HepG2 (cell line): ENCODE data around the gene FGF4. TPM values are rescaled to one million over a fixed set of nuclear protein-coding genes. Genes with fewer than 3 reads are reported as not detected.

ENCODE experiments used
- ATAC-seq: fragments of 200-7000 bp; cut with Tn5 transposase; 3 replicates; pipeline ENCODE4 v1.9.1; 2020; ENCODE audit warnings: mild to moderate bottlenecking, moderate library complexity
- BruUV-seq: library from RNA; stranded (reverse); fragments of 400-500 nt; replicated peaks from 2 replicates; lab custom pipeline; 2021; lab: Mats Ljungman, UMichigan
- CTCF ChIA-PET: fragments of 300-600 bp; formaldehyde crosslinking; extraction: SDS; loops from one replicate; lab custom pipeline; 2021; ENCODE audit warnings: low total read pairs, inconsistent platforms, low intra/inter-chr PET ratio; lab: Yijun Ruan, JAX
- POLR2A ChIA-PET: fragments of 350-600 bp; sonication (Branson Sonifier 250); formaldehyde crosslinking; loops from one replicate; lab custom pipeline; 2020; ENCODE audit warnings: antibody characterized with exemption, inconsistent platforms; lab: Yijun Ruan, JAX
- DNase-seq: peaks from one replicate; pipeline ENCODE4 v3.0.0-alpha.2; 2015; ENCODE audit warnings: low spot score
- FAIRE-seq: peaks from 3 replicates; lab custom pipeline; 2011; peaks lifted over from hg19 to GRCh38; lab: Jason Lieb, UNC
- H2AFZ ChIP-seq: one replicate; pipeline ENCODE4 v1.6.1; 2011; ENCODE audit warnings: low read length, inconsistent platforms
- H3K27ac ChIP-seq: fragments of 300-600 bp; 3 replicates; pipeline ENCODE4 v1.8.0; 2011; ENCODE audit warnings: mixed run types, mild to moderate bottlenecking, mixed read lengths, low read length, inconsistent platforms; ENCODE audit not compliant: insufficient read depth; ENCODE audit errors: extremely low read length
- H3K27me3 ChIP-seq, 2 experiments: fragments of 200-600 bp in 1 of 2; 2 replicates in 1 of 2; 3 replicates in 1 of 2; pipeline versions ENCODE4 v1.6.0 to v1.8.0; 2011; ENCODE audit warnings: low read length in 2 of 2, mild to moderate bottlenecking in 2 of 2, moderate library complexity in 2 of 2, inconsistent platforms in 1 of 2; ENCODE audit not compliant: insufficient read depth in 2 of 2, control insufficient read depth in 1 of 2
- H3K36me3 ChIP-seq, 2 experiments: fragments of 200-600 bp in 1 of 2; replicated peaks in 1 of 2; 2 replicates in 1 of 2; 3 replicates in 1 of 2; pipeline versions ENCODE4 v1.5.1 to v1.8.0; 2011; ENCODE audit warnings: low read length in 2 of 2, inconsistent platforms in 1 of 2; ENCODE audit not compliant: insufficient read depth in 2 of 2, control insufficient read depth in 1 of 2
- H3K4me1 ChIP-seq: 2 replicates; pipeline ENCODE4 v1.5.1; 2012; ENCODE audit warnings: low read length, inconsistent platforms; ENCODE audit not compliant: insufficient read depth
- H3K4me2 ChIP-seq: 2 replicates; pipeline ENCODE4 v1.6.0; 2011; ENCODE audit warnings: low read depth, low read length, inconsistent platforms
- H3K4me3 ChIP-seq, 3 experiments: fragments of 200-600 bp in 1 of 3; sonication (generic), shearing (Covaris generic) in 1 of 3; replicated peaks in 1 of 3; 2 replicates each; pipeline ENCODE4 v1.5.1; 2011 to 2016; ENCODE audit warnings: low read length in 3 of 3, inconsistent platforms in 2 of 3, low read depth in 2 of 3, mild to moderate bottlenecking in 2 of 3, control low read depth in 1 of 3, mixed read lengths in 1 of 3; ENCODE audit not compliant: insufficient read depth in 1 of 3
- H3K79me2 ChIP-seq: one replicate; pipeline ENCODE4 v1.6.1; 2011; ENCODE audit warnings: low read length, inconsistent platforms; ENCODE audit not compliant: insufficient read depth
- H3K9ac ChIP-seq: 2 replicates; pipeline ENCODE4 v1.6.0; 2011; ENCODE audit warnings: mild to moderate bottlenecking, low read depth, low read length, inconsistent platforms; ENCODE audit not compliant: insufficient read depth
- H3K9me3 ChIP-seq: 2 replicates; pipeline ENCODE4 v1.5.1; 2012; ENCODE audit warnings: mild to moderate bottlenecking, low read length
- H4K20me1 ChIP-seq: 2 replicates; pipeline ENCODE4 v1.6.0; 2011; ENCODE audit warnings: inconsistent platforms, mild to moderate bottlenecking, low read length, moderate library complexity; ENCODE audit not compliant: insufficient read depth
- BRCA1 ChIP-seq: sonication (generic); formaldehyde crosslinking; IDR thresholded peaks from 2 replicates; pipeline ENCODE4 v1.4.0; 2020; ENCODE audit warnings: missing genetic modification reagents
- ELF1 ChIP-seq: sonication (generic); formaldehyde crosslinking; IDR thresholded peaks from 2 replicates; pipeline ENCODE4 v1.4.0; 2020; ENCODE audit warnings: missing genetic modification reagents
- ETV5 ChIP-seq: IDR thresholded peaks from 2 replicates; pipeline ENCODE4 v1.6.1; 2018; ENCODE audit warnings: missing biosample characterization, missing genetic modification reagents, inconsistent platforms, borderline replicate concordance
- HOMEZ ChIP-seq: IDR thresholded peaks from 2 replicates; pipeline ENCODE4 v1.6.1; 2016; ENCODE audit warnings: low read depth
- IRF1 ChIP-seq: sonication (generic); formaldehyde crosslinking; IDR thresholded peaks from 2 replicates; pipeline ENCODE4 v1.4.0; 2020; ENCODE audit warnings: low read depth, mild to moderate bottlenecking, missing genetic modification reagents
- MATR3 ChIP-seq: sonication (generic); formaldehyde crosslinking; IDR thresholded peaks from 2 replicates; pipeline ENCODE4 v1.4.0; 2020; ENCODE audit warnings: missing genetic modification reagents
- TMF1 ChIP-seq: sonication (generic); formaldehyde crosslinking; IDR thresholded peaks from 2 replicates; pipeline ENCODE4 v1.8.1; 2022; ENCODE audit warnings: low read depth, missing genetic modification reagents
- ZFAT ChIP-seq: sonication (generic); formaldehyde crosslinking; conservative IDR thresholded peaks from 2 replicates; pipeline ENCODE4 v1.8.1; 2023; ENCODE audit warnings: missing genetic modification reagents, inconsistent platforms
- ZFX ChIP-seq: sonication (generic); formaldehyde crosslinking; IDR thresholded peaks from 2 replicates; pipeline ENCODE4 v1.4.0; 2020; ENCODE audit warnings: mild to moderate bottlenecking, low read depth, missing genetic modification reagents, moderate library complexity
- ZNF570 ChIP-seq: sonication (generic); formaldehyde crosslinking; IDR thresholded peaks from 2 replicates; pipeline ENCODE4 v1.4.0; 2020; ENCODE audit warnings: mild to moderate bottlenecking, missing genetic modification reagents, borderline replicate concordance
- ZNF660 ChIP-seq: sonication (generic); formaldehyde crosslinking; IDR thresholded peaks from 2 replicates; pipeline ENCODE4 v1.5.1; 2020; ENCODE audit warnings: mild to moderate bottlenecking, low read depth, missing genetic modification reagents, borderline replicate concordance
- ZNF746 ChIP-seq: sonication (generic); formaldehyde crosslinking; IDR thresholded peaks from 2 replicates; pipeline ENCODE4 v1.8.0; 2022; ENCODE audit warnings: mild to moderate bottlenecking, missing genetic modification reagents
- ZNF792 ChIP-seq: IDR thresholded peaks from 2 replicates; pipeline ENCODE4 v1.6.1; 2016
- ZNF850 ChIP-seq: sonication (generic); formaldehyde crosslinking; conservative IDR thresholded peaks from 2 replicates; pipeline ENCODE4 v1.9.0; 2021; ENCODE audit warnings: mild to moderate bottlenecking, missing genetic modification reagents
- WGBS: methylation state at CpG from one replicate; pipeline ENCODE4 v1.1.6; 2017; ENCODE audit warnings: low lambda C conversion rate; 5-methylcytosine and 5-hydroxymethylcytosine counted together
- in situ Hi-C: cut with HindIII; loops from 2 replicates; pipeline ENCODE4 v1.10.0; 2017; ENCODE audit warnings: low pct_unique_long_range_greater_than_20kb; ENCODE audit not compliant: extremely low pct_ligation_motif_present
- intact Hi-C: fragments of 100-400 bp; cut with micrococcal nuclease; formaldehyde crosslinking; loops from one replicate; pipeline ENCODE4 v1.10.0; 2022; ENCODE audit not compliant: unreplicated experiment
- polyA plus RNA-seq, 8 experiments: library from polyadenylated mRNA; depleted of rRNA in 3 of 8; stranded (reverse) in 7 of 8; unstranded in 1 of 8; fragments of >200 nt; fragmentation: Illumina TruSeq in 4 of 8; extraction: Trizol in 4 of 8; gene quantifications; 2 replicates each; pipeline versions ENCODE4 v1.2.1 to v1.2.3, GENCODE V29; 2011 to 2016; ENCODE audit warnings: low read depth in 4 of 8, missing spikeins in 1 of 8, mixed read lengths in 1 of 8; ENCODE audit not compliant: insufficient read depth in 1 of 8
- total RNA-seq, 5 experiments: library from RNA; depleted of rRNA; stranded (reverse); fragments of >200 nt; fragmentation: Illumina TruSeq; extraction: Trizol; gene quantifications; 2 replicates each; pipeline ENCODE4 v1.2.3, GENCODE V29; 2016; ENCODE audit warnings: low read depth in 1 of 5
- TF ChIP-seq, protein P1 (sequence below): sonication (generic); formaldehyde crosslinking; IDR thresholded peaks from 2 replicates; pipeline ENCODE4 v1.4.0; 2020; ENCODE audit warnings: missing genetic modification reagents

FGF4 gene
- total and polyA plus RNA-seq, 2 of the 13 experiments (the other 11 are each of a cell fraction or from before 2014, with no cell fraction given): not detected

DNA sequence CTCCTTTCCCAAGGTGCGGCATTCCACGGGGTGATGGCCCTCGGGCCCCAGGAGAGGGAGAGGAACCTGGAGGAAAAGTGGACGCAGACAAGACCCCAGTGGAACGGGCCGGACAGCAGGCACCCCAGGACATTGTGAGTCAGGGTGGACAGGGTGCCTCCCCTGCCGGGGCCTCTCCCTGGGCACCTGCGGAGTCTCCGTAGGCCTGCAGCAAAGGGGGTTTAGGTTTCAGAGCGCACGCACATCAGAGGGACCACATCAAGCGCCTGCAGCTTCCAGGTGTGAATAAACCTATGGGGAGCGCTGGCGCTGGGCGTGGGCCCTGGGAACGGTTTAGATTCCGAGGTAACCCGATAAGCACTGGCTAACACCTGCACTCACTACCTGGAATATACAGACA, 48.7 kb downstream of the FGF4 start:
- FAIRE-seq (no peak), DNase-seq (no peak), ATAC-seq (no peak)
- no TSS peak for BruUV-seq
- H3K79me2 ChIP-seq: no peaks in the 10 kb centered on the region
- no peaks in the 10 kb centered on the region for H3K4me1 ChIP-seq
- H2AFZ ChIP-seq: no peak overlapping the region
- H4K20me1 ChIP-seq: no peaks in the 10 kb centered on the region
- WGBS: 44% methylated on average over 11 of the region's 18 CpGs
- CTCF ChIA-PET: no interaction called here
- in situ Hi-C loops: no loop called here
- H3K27ac ChIP-seq: no peak overlapping the region
- no peak for TF ChIP-seq ELF1 (CRISPR knock-in tag)
- no peak for TF ChIP-seq ZNF570 (CRISPR knock-in tag)
- TF ChIP-seq ZNF850: no peak
- no peak for TF ChIP-seq TMF1 (CRISPR knock-in tag)
- no peak for TF ChIP-seq MATR3 (CRISPR knock-in tag)
- TF ChIP-seq IRF1 (CRISPR knock-in tag): no peak
- no peak for TF ChIP-seq HOMEZ (CRISPR knock-in tag)
- TF ChIP-seq, protein P1, sequence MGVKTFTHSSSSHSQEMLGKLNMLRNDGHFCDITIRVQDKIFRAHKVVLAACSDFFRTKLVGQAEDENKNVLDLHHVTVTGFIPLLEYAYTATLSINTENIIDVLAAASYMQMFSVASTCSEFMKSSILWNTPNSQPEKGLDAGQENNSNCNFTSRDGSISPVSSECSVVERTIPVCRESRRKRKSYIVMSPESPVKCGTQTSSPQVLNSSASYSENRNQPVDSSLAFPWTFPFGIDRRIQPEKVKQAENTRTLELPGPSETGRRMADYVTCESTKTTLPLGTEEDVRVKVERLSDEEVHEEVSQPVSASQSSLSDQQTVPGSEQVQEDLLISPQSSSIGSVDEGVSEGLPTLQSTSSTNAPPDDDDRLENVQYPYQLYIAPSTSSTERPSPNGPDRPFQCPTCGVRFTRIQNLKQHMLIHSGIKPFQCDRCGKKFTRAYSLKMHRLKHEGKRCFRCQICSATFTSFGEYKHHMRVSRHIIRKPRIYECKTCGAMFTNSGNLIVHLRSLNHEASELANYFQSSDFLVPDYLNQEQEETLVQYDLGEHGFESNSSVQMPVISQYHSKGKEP (CRISPR knock-in tag): no peak
- TF ChIP-seq ZNF660 (CRISPR knock-in tag): no peak
- TF ChIP-seq BRCA1: no peak
- no peak for TF ChIP-seq ZFAT (CRISPR knock-in tag)
- no peak for TF ChIP-seq ZNF792 (CRISPR knock-in tag)
- TF ChIP-seq ZFX (CRISPR knock-in tag): no peak
- TF ChIP-seq ZNF746: no peak
- TF ChIP-seq ETV5: no peak
- H3K36me3 ChIP-seq: no peaks in the 10 kb centered on the region
- no peak overlapping the region for H3K4me3 ChIP-seq
- intact Hi-C loops: no loop called here
- POLR2A ChIA-PET: no interaction called here
- no peaks in the 10 kb centered on the region for H3K9me3 ChIP-seq
- no peak overlapping the region for H3K4me2 ChIP-seq
- peaks cover 4 to 60% of the 10 kb centered on the region in 2 experiments; a peak in 4 of 5 replicates for H3K27me3 ChIP-seq
- H3K9ac ChIP-seq: no peak overlapping the region
